Erythroblast (primary cell): ENCODE results near the gene NISCH.

Source experiments
- GATA1 ChIP-seq: IDR thresholded peaks from 2 replicates; pipeline ENCODE4 v1.6.1; 2011; ENCODE audit warnings: low read depth, mild to moderate bottlenecking, control low read depth, low read length, moderate library complexity
- POLR2A ChIP-seq: IDR thresholded peaks from 2 replicates; pipeline ENCODE4 v1.6.1; 2011; ENCODE audit warnings: mild to moderate bottlenecking, low read length

- TF ChIP-seq POLR2A (no peak), GATA1 (no peak)
Measured at GRCh38 chr3:52518723-52519444, 63.5 kb downstream of the NISCH start.
